GM19395 (cell line): Measurements from ENCODE around the gene PODXL2.

ENCODE experiments used
- ATAC-seq: cut with Tn5 transposase; IDR thresholded peaks from one replicate; pipeline ENCODE4 v1.9.1; 2021; ENCODE audit warnings: mild to moderate bottlenecking, moderate library complexity; ENCODE audit not compliant: unreplicated experiment

The PODXL2 gene

DNA sequence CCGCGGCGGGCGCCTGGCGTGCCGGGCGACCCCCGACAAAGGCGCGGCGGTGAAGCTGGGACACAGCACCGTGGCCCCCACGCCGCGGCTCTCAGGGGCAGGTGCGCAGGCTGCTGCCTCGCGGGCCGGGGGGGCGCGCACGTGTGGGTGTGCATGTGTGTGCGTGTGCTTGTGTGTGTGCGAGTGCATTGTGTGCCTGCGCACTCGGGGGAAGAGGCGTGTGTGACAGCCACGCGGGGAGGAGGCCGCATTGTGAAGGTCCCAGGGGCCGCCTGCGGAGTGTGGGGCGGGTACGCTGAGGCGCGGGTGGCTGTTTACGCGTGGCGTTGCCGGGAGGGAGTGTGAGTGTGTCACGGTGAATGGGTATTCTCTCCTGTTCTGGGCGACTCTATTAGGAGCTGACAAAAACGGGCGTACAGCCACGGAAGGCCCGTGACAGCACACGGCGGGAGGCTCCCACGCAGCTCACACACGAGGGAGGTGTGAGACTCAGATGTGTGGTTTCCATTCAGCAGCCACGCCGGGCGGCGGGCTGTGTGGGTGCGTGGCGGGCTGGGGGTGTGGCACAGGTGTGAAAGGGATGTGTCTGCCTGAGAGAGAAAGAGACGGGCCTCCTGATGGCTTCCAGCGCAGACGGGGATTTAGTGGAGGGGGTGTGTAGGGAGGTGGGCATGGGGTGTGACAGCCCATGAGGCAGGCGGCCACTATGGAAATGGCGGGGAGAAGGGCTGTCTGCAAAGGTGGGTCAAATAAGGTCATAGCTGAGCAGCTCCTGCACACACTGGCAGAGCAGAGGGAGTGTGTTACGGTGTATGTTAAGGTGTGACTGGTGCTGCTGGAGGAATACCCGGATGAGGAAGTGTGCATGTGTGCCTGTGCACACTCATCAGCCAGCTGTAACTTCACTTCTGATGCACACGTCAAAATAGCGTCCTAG lies 750 bp downstream of the PODXL2 start:
- no peak for ATAC-seq

DNA sequence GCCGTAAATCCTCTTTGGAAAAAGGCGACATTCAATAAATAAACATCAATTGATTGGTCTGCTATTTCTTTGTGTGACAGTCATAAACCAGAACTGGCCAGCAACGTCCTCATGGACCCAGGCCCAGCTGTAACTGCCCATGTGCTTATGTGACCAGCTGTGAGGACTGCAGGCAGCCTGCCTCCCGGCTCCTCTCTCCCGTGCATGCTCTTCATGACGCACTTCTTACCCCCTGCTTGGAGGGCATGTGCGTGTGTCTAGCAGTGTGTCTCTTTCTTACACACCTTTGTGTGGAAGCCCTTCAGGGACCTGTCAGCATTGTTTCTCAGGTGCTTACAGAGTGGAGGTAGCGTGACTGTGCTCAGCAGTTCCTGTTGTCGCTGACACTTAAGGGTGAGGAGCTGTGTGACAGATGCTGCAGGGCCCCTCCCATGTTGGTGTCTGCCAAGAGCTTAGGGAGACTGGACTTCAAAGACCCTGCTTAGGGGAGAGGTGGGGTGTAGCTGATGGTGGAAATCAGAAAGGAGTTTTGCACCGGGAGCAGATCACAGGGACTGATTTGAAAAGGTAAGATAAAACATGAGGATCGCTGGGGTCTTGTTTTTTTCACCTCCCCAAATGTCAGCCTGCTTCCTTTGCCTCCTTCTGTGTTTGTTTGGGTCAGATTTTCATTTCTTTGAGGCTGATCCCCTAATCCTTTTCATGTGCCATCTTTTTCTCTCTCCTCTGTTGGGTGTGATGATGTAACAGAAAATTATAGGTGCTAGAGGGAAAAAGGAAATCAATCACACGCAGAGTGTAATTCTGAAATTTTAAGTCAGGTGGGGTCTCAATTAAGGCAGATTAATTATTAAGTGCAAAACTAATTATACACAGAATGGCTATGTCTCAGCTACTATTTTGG lies 2.1 kb downstream of the PODXL2 start:
- ATAC-seq: no peak

- no peak for ATAC-seq
Measured at GRCh38 chr3:127632035-127632820, 3.2 kb downstream of the PODXL2 start.

DNA sequence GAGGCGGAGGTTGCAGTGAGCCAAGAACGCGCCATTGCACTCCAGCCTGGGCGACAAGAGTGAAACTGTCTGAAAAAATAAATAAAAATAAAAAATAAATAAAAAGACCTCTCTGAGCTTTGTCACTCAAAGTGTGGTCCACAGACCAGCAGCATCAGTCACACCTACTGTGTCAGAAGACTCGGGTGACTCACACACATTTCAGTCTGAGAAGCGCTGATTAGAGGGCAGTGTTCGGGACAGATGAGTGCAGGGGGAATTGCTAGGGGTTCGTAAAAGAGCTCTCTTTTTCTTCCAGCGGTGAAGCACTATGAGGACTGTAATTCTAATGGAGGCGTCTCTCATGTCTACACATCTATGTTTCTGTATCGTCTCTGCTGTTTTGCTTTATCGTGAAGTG lies 5.7 kb downstream of the PODXL2 start:
- no peak for ATAC-seq

GRCh38 chr3:127637546-127637945 lies 8.6 kb downstream of the PODXL2 start:
- no peak for ATAC-seq

- ATAC-seq: no peak
Measured at GRCh38 chr3:127637971-127638370, 9.0 kb downstream of the PODXL2 start.

- no peak for ATAC-seq
Measured at GRCh38 chr3:127639173-127640041, 10.4 kb downstream of the PODXL2 start.

- ATAC-seq: no peak
Measured at GRCh38 chr3:127640042-127640355, 11.0 kb downstream of the PODXL2 start.

DNA sequence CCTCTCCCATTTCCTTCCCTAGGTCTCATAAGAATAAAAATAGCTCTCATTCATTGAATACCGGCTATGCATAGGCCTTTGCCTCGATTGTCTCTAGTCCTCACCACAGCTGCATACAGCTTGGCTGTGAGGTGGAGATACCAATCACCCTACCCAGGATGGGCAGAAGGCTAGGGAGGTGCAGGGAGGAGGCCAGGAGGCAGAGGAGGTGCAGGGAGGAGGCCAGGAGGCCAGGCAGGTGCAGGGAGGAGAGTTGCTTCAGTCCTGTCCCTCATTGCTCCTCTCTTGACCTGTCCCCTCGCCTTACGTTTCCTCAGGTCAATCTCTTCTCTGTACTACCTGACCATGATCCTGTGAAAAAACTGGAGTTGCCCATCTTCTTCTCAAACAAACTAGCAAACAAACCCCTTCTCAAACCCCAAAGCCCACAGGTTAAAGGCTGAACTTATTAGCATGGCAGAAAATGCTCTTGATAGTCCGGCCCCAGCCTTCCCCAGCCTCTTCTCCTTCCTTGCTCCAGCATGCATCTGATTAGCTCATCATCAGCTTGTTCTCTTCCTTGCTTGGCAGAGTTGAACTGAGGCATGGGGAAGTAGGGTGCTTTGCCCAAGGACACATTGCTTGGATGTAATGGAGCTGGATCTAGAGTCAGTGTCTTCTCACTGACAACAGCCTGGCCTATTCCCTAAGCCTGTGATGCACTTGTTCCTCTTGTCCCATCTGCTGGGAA lies 15.8 kb downstream of the PODXL2 start:
- no peak for ATAC-seq

DNA sequence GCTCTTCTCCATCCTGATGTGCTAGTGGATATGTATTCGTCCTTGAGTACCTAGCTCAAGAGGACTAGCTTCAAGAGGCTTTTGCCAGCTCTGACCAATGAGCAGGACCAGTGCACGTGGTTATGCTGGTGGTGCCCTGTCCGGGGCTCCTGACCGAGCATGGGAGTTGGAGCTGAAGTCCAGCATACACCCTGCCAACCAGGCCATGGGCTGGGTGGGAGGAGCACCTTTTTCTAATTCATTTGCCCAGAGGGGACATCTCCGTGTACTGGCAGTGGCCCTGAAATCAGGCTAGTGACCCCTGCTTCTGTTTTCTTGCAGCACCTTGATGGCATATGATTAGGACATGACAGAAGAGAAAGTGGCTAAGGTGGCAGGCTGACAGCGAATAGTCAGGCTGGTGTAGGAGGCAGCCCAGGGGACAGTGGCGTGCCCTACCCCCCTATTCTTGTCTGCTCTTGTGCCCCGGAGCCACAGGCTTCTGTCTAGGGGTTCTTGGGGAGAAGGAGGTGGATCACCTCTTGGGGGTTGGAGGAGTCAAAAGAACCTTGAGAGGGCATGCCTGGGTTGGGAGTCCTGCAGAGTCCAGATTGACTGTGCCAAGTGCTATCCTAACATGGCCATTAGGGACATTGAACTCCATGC lies 16.5 kb downstream of the PODXL2 start:
- no peak for ATAC-seq

DNA sequence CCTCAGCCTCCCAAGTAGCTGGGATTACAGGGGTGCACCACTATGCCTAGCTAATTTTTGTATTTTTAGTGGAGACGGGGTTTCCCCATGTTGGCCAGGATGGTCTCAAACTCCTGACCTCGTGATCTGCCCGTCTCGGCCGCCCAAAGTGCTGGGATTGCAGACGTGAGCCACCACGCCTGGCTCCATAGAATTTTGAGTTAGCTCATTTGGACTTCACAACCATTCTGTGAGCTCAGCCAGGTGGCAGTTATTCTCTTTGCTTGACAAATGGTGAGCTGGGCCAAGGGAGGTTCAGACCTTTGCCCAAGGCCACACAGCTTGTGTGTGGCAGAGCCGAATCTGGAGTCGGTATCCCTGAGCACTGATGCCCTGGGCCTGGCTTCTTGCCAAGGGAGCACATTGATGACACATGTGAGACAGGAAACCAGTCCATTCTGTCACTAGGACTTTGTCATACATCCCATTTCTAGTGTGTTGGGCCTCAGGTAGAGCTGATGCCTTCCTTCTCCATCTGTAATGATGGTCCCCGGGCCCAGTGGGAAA lies 17.6 kb downstream of the PODXL2 start:
- no peak for ATAC-seq

DNA sequence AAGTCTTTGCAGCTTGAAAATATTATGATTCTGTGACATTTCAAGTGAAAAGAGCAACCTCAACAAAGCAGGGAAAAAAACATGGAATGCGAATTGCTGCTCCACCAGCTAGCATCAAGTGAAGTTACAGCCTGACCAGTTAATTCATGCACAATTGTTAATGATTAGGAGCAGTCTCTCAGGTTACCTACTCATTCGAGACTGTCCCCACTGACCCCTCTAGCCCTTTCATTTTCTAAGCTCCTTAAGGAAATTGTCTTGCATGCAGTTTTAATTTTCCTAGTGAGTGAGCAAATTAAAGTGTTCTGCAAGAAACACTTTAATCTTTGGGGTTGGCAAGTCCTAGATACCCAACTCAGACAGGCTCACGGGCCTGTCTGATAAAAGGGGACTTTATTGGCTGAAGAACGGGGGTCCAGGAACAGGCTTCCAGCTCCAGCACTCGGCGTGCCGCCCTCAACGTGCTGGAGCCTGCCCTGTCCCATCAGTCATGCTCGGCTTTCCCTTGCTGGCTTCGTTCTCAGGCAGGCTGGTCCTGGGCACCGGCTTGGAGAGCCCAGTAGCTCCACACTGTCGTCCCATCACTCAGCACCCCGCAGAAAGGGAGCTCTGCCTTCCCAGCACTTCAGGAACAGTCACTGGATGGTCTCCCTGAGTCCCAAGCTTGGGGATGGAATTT lies 18.3 kb downstream of the PODXL2 start:
- ATAC-seq: no peak

DNA sequence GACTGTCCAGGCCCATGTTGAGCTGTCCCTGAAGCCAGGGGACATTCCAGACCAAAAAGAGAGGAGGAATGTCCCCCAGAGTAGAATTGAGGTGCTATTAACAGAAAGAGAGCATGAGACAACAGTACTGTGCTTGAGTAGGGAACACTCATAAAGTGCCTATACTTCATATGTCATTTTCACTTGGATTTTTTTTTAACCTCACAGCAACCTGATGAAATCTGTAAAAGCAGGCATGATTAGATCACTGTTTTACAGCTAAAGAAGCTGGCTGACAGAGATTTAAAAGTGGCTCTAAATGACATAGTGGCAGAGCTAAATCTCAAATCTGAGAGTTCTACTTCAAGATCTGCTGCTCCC lies 18.8 kb downstream of the PODXL2 start:
- no peak for ATAC-seq

- no peak for ATAC-seq
Measured at GRCh38 chr3:127650236-127650635, 21.3 kb downstream of the PODXL2 start.

- ATAC-seq: no peak
Measured at GRCh38 chr3:127651516-127652172, 22.7 kb downstream of the PODXL2 start.

DNA sequence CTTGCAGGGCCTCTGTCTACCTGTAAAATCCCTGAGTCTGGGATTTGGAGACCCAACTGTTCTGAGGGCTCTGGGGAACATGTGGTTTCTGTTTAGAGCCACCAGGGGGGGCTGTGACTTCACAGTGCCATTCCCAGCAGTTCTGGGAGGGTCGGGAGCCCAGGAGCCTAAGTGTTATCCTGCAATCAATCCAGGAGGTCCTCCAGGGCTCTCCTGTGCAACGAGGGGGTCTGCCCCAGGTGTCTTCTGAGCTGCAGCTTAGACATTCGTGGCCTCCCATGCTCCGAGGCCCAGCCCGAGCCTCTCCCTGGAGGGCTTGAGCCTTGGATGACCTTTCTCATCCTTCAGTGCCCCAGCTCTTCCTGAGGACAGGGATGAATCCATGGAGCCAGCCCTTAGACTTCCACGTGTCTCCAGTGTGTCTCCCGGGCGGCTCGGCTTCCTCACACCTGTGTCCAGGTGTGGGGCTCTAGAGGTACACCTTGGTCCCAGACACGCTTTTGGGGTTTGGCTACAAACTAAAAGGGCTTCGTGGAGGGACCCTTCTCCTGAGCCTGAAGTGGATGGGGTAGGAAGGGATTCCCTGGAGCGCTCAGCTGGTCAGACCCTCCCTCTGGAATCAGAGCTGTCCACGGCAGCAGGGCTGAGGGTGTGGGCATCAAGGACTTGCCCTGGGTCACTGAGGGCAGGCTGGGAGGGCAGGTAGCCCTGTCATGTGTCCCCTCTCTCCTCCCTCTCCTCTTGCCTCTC lies 23.4 kb downstream of the PODXL2 start:
- no peak for ATAC-seq

GRCh38 chr3:127654374-127654773 lies 25.4 kb downstream of the PODXL2 start:
- no peak for ATAC-seq
